ENCODE measurements around the gene NRXN3. TPM values are rescaled to one million over a fixed set of nuclear protein-coding genes. Genes with fewer than 3 reads are reported as not detected.

The NRXN3 gene
- polyA plus RNA-seq, 1 donor (not counting 4 experiments of a cell fraction or from before 2014, with no cell fraction given): 0.89 TPM

- no peak overlapping the region for H3K9ac ChIP-seq (ENCODE audit: control insufficient read depth, extremely low read depth, insufficient read depth, low read length)
- no peaks in the 10 kb centered on the region for H3K9me1 ChIP-seq (ENCODE audit: control insufficient read depth, extremely low read depth, insufficient read depth, low read length)
- H3K27ac ChIP-seq (ENCODE audit: control insufficient read depth, insufficient read depth, low read length): no peak overlapping the region
- FAIRE-seq (no peak), DNase-seq (ENCODE audit: low read depth, low spot score) (no peak)
- no peaks in the 10 kb centered on the region for H4K20me1 ChIP-seq (ENCODE audit: control insufficient read depth, extremely low read depth, insufficient read depth, low read length)
- H2AFZ ChIP-seq (ENCODE audit: control insufficient read depth, low read length): no peak overlapping the region
- H3K36me3 ChIP-seq (ENCODE audit: control insufficient read depth in 2 of 2, extremely low read depth in 1 of 2, insufficient read depth in 2 of 2, low read length in 2 of 2): no peaks in the 10 kb centered on the region
- no peak for TF ChIP-seq EZH2 (IDR thresholded peaks at IDR 0.05; ENCODE audit: low read length)
- TF ChIP-seq, protein P1, sequence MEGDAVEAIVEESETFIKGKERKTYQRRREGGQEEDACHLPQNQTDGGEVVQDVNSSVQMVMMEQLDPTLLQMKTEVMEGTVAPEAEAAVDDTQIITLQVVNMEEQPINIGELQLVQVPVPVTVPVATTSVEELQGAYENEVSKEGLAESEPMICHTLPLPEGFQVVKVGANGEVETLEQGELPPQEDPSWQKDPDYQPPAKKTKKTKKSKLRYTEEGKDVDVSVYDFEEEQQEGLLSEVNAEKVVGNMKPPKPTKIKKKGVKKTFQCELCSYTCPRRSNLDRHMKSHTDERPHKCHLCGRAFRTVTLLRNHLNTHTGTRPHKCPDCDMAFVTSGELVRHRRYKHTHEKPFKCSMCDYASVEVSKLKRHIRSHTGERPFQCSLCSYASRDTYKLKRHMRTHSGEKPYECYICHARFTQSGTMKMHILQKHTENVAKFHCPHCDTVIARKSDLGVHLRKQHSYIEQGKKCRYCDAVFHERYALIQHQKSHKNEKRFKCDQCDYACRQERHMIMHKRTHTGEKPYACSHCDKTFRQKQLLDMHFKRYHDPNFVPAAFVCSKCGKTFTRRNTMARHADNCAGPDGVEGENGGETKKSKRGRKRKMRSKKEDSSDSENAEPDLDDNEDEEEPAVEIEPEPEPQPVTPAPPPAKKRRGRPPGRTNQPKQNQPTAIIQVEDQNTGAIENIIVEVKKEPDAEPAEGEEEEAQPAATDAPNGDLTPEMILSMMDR (optimal IDR thresholded peaks at IDR 0.05 in 1 of 3, IDR thresholded peaks at IDR 0.05 in 1 of 3, conservative IDR thresholded peaks at IDR 0.05 in 1 of 3; ENCODE audit: extremely low read depth in 1 of 3, insufficient read depth in 2 of 3, low read length in 3 of 3): no peak
- H3K4me3 ChIP-seq (ENCODE audit: control insufficient read depth in 2 of 3, extremely low read depth in 1 of 3, insufficient read depth in 2 of 3, low read depth in 1 of 3, low read length in 3 of 3): no peak overlapping the region
- H3K79me2 ChIP-seq (ENCODE audit: control insufficient read depth, insufficient read depth, low read length): no peaks in the 10 kb centered on the region
- no peaks in the 10 kb centered on the region for H3K27me3 ChIP-seq (ENCODE audit: control insufficient read depth, extremely low read depth, insufficient read depth, low read length)
- dilution Hi-C loops (cut with MboI; ENCODE audit: extremely low pct_ligation_motif_present, low sequenced_read_pairs): no loop called here
- H3K9me3 ChIP-seq (ENCODE audit: control insufficient read depth, low read depth, low read length): no peaks in the 10 kb centered on the region
- no peaks in the 10 kb centered on the region for H3K4me1 ChIP-seq (ENCODE audit: control insufficient read depth, extremely low read depth, insufficient read depth, low read length)
- no peak overlapping the region for H3K4me2 ChIP-seq (ENCODE audit: control insufficient read depth, extremely low read depth, insufficient read depth, low read depth, low read length)
Observed at GRCh38 chr14:79491161-79491560, 1321.0 kb downstream of the NRXN3 start.

- Histone ChIP-seq H3K9me3 (ENCODE audit: control insufficient read depth, low read depth, low read length) (no peaks in the 10 kb centered on the region), H3K27ac (ENCODE audit: control insufficient read depth, insufficient read depth, low read length) (no peak overlapping the region), H2AFZ (ENCODE audit: control insufficient read depth, low read length) (no peak overlapping the region), H3K36me3 (ENCODE audit: control insufficient read depth in 2 of 2, extremely low read depth in 1 of 2, insufficient read depth in 2 of 2, low read length in 2 of 2) (no peaks in the 10 kb centered on the region), H4K20me1 (ENCODE audit: control insufficient read depth, extremely low read depth, insufficient read depth, low read length) (no peaks in the 10 kb centered on the region), H3K4me2 (ENCODE audit: control insufficient read depth, extremely low read depth, insufficient read depth, low read depth, low read length) (no peak overlapping the region), H3K4me3 (ENCODE audit: control insufficient read depth in 2 of 3, extremely low read depth in 1 of 3, insufficient read depth in 2 of 3, low read depth in 1 of 3, low read length in 3 of 3) (no peak overlapping the region), H3K79me2 (ENCODE audit: control insufficient read depth, insufficient read depth, low read length) (no peaks in the 10 kb centered on the region), H3K9ac (ENCODE audit: control insufficient read depth, extremely low read depth, insufficient read depth, low read length) (no peak overlapping the region), H3K4me1 (ENCODE audit: control insufficient read depth, extremely low read depth, insufficient read depth, low read length) (no peaks in the 10 kb centered on the region), H3K9me1 (ENCODE audit: control insufficient read depth, extremely low read depth, insufficient read depth, low read length) (no peaks in the 10 kb centered on the region), H3K27me3 (ENCODE audit: control insufficient read depth, extremely low read depth, insufficient read depth, low read length) (no peaks in the 10 kb centered on the region)
- FAIRE-seq: no peak
- TF ChIP-seq, protein P1 (optimal IDR thresholded peaks at IDR 0.05 in 1 of 3, IDR thresholded peaks at IDR 0.05 in 1 of 3, conservative IDR thresholded peaks at IDR 0.05 in 1 of 3; ENCODE audit: extremely low read depth in 1 of 3, insufficient read depth in 2 of 3, low read length in 3 of 3): no peak
- TF ChIP-seq EZH2 (IDR thresholded peaks at IDR 0.05; ENCODE audit: low read length): no peak
- DNase-seq (ENCODE audit: low read depth, low spot score): no peak
- dilution Hi-C loops (cut with MboI; ENCODE audit: extremely low pct_ligation_motif_present, low sequenced_read_pairs): no loop called here
Observed at GRCh38 chr14:79493081-79493645, 1323.0 kb downstream of the NRXN3 start.
